WTC11 (cell line): Measurements from ENCODE around the gene OBSL1. TPM values are rescaled to one million over a fixed set of nuclear protein-coding genes. Genes with fewer than 3 reads are reported as not detected.

Experiments used
- ATAC-seq: fragments of 200-7000 bp; cut with Tn5 transposase; 2 replicates; pipeline ENCODE4 v1.10.0; 2021; ENCODE audit warnings: mild to moderate bottlenecking, moderate library complexity
- CTCF ChIA-PET: fragments of 300-600 bp; sonication (Branson Sonifier 250); formaldehyde crosslinking; loops from one replicate; lab custom pipeline; 2021; ENCODE audit warnings: antibody characterized with exemption; lab: Charles Lee
- POLR2A ChIA-PET: fragments of 350-600 bp; sonication (Branson Sonifier 250); formaldehyde crosslinking; loops from one replicate; lab custom pipeline; 2021; ENCODE audit warnings: antibody characterized with exemption; lab: Charles Lee
- DNase-seq: peaks from one replicate; pipeline ENCODE4 v3.0.0; 2021; ENCODE audit warnings: low spot score
- H3K27ac Mint-ChIP-seq: 2 replicates; pipeline ENCODE4 v1.8.0; 2021; ENCODE audit warnings: mixed read lengths
- H3K27me3 Mint-ChIP-seq: 2 replicates; pipeline ENCODE4 v1.8.0; 2021; ENCODE audit warnings: low read depth, mild to moderate bottlenecking, moderate library complexity, mixed read lengths
- H3K36me3 Mint-ChIP-seq: 2 replicates; pipeline ENCODE4 v1.8.0; 2021; ENCODE audit warnings: mixed read lengths
- H3K4me1 Mint-ChIP-seq: 2 replicates; pipeline ENCODE4 v1.8.0; 2022; ENCODE audit warnings: mixed read lengths
- H3K4me3 Mint-ChIP-seq: 2 replicates; pipeline ENCODE4 v1.8.0; 2021; ENCODE audit warnings: mild to moderate bottlenecking, moderate library complexity, mixed read lengths
- H3K9me3 Mint-ChIP-seq: 2 replicates; pipeline ENCODE4 v1.8.0; 2021; ENCODE audit warnings: mixed read lengths
- ELF4 ChIP-seq: sonication (generic); formaldehyde crosslinking; IDR thresholded peaks from 2 replicates; pipeline ENCODE4 v1.8.1; 2022; ENCODE audit warnings: low read depth, mild to moderate bottlenecking, moderate library complexity, missing genetic modification reagents
- MYBL2 ChIP-seq: sonication (generic); formaldehyde crosslinking; IDR thresholded peaks from 2 replicates; pipeline ENCODE4 v1.8.1; 2023; ENCODE audit warnings: mild to moderate bottlenecking, moderate library complexity, missing genetic modification reagents
- NFYB ChIP-seq: sonication (generic); formaldehyde crosslinking; conservative IDR thresholded peaks from 2 replicates; pipeline ENCODE4 v1.8.0; 2022; ENCODE audit warnings: low read depth, missing genetic modification reagents
- NR1H2 ChIP-seq: sonication (generic); formaldehyde crosslinking; IDR thresholded peaks from 2 replicates; pipeline ENCODE4 v1.9.0; 2021; ENCODE audit warnings: mild to moderate bottlenecking, moderate library complexity, missing genetic modification reagents
- NR2C2 ChIP-seq: sonication (generic); formaldehyde crosslinking; IDR thresholded peaks from 2 replicates; pipeline ENCODE4 v1.8.0; 2022; ENCODE audit warnings: mild to moderate bottlenecking, missing genetic modification reagents
- SMAD4 ChIP-seq: sonication (generic); formaldehyde crosslinking; IDR thresholded peaks from 2 replicates; pipeline ENCODE4 v1.8.0; 2022; ENCODE audit warnings: mild to moderate bottlenecking, missing genetic modification reagents
- TCF7 ChIP-seq: sonication (generic); formaldehyde crosslinking; IDR thresholded peaks from 2 replicates; pipeline ENCODE4 v1.8.0; 2022; ENCODE audit warnings: mild to moderate bottlenecking, low read depth, missing genetic modification reagents, moderate library complexity
- TEAD4 ChIP-seq: sonication (generic); formaldehyde crosslinking; IDR thresholded peaks from 2 replicates; pipeline ENCODE4 v1.8.0; 2022; ENCODE audit warnings: mild to moderate bottlenecking, missing genetic modification reagents
- ZNF219 ChIP-seq: sonication (generic); formaldehyde crosslinking; IDR thresholded peaks from 2 replicates; pipeline ENCODE4 v1.8.0; 2023; ENCODE audit warnings: missing genetic modification reagents, mild to moderate bottlenecking, borderline replicate concordance
- ZNF232 ChIP-seq: sonication (generic); formaldehyde crosslinking; IDR thresholded peaks from 2 replicates; pipeline ENCODE4 v1.8.0; 2022; ENCODE audit warnings: mild to moderate bottlenecking, missing genetic modification reagents
- ZNF396 ChIP-seq: fragments of 250-450 bp; sonication (Bioruptor Pico); IDR thresholded peaks from 2 replicates; pipeline ENCODE4 v1.8.0; 2021; ENCODE audit warnings: mild to moderate bottlenecking, moderate library complexity, borderline replicate concordance
- ZNF416 ChIP-seq: fragments of 250-450 bp; sonication (Bioruptor Pico); IDR thresholded peaks from 2 replicates; pipeline ENCODE4 v1.9.0; 2021; ENCODE audit warnings: mild to moderate bottlenecking, inconsistent platforms
- total RNA-seq: library from RNA; stranded (reverse); gene quantifications from 3 replicates; pipeline ENCODE4 v1.2.3, GENCODE V29; 2021
- TF ChIP-seq, protein P1 (sequence below): sonication (generic); formaldehyde crosslinking; IDR thresholded peaks from 2 replicates; pipeline ENCODE4 v1.8.1; 2022; ENCODE audit warnings: mild to moderate bottlenecking, moderate library complexity, missing genetic modification reagents
- TF ChIP-seq, protein P2 (sequence below): sonication (generic); formaldehyde crosslinking; IDR thresholded peaks from 2 replicates; pipeline ENCODE4 v1.8.1; 2022; ENCODE audit warnings: missing genetic modification reagents, borderline replicate concordance
- TF ChIP-seq, protein P3 (sequence below): sonication (generic); formaldehyde crosslinking; IDR thresholded peaks from 2 replicates; pipeline ENCODE4 v1.8.1; 2023; ENCODE audit warnings: mild to moderate bottlenecking, missing genetic modification reagents
- TF ChIP-seq, protein P4 (sequence below): fragments of 250-450 bp; sonication (Bioruptor Pico); IDR thresholded peaks from 2 replicates; pipeline ENCODE4 v1.9.0; 2021; ENCODE audit warnings: mild to moderate bottlenecking, borderline replicate concordance
- TF ChIP-seq, protein P5 (sequence below): fragments of 250-450 bp; sonication (Bioruptor Pico); conservative IDR thresholded peaks from 2 replicates; pipeline ENCODE4 v1.9.0; 2021; ENCODE audit warnings: mild to moderate bottlenecking
- TF ChIP-seq, protein P6 (sequence below): sonication (generic); formaldehyde crosslinking; IDR thresholded peaks from 2 replicates; pipeline ENCODE4 v1.8.1; 2022; ENCODE audit warnings: low read depth, mild to moderate bottlenecking, moderate library complexity, missing genetic modification reagents, borderline replicate concordance
- TF ChIP-seq, protein P7 (sequence below): sonication (generic); formaldehyde crosslinking; IDR thresholded peaks from 2 replicates; pipeline ENCODE4 v1.8.0; 2022; ENCODE audit warnings: missing genetic modification reagents

OBSL1 gene
- total RNA-seq, 1 experiment from 2014 or later = 159 TPM

DNA sequence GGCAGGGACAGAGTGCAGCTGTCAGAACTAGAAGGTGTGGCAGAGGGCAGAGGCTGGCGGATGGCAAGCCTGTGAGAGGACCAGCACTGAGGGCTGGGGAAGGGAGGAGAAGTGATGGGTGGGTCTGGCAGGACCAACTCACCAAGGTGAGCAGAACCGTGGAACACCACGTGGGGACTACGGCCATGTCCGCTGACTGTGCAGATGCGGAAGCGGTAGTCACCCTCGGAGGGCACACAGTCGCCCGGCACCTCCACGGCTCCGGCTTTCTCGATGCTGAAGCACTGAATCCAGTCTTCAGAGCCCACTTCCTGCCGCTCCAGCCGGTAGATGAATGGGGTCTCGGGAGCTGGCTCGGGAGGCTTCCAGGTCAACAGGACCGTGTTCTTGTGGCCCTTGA, 4.2 kb downstream of the OBSL1 start:
- peaks cover 61% of the 10 kb centered on the region for H3K36me3 Mint-ChIP-seq
- H3K27me3 Mint-ChIP-seq = peaks cover 7% of the 10 kb centered on the region
- no peak overlapping the region for H3K4me3 Mint-ChIP-seq
- CTCF ChIA-PET = interaction anchor here (0.6 to 1.7 kb wide), 2 partner anchors 26 to 76 kb away, joined by 3 to 4 read pairs; no protein-coding TSS in a partner anchor
- peaks cover 79% of the 10 kb centered on the region for H3K4me1 Mint-ChIP-seq
- H3K27ac Mint-ChIP-seq = peak overlapping the region; percentile 99
- DNase-seq (no peak), ATAC-seq (no peak)
- no peaks in the 10 kb centered on the region for H3K9me3 Mint-ChIP-seq
- POLR2A ChIA-PET = interaction anchor here (0.9 kb wide), 1 partner anchor 10 kb away, joined by 3 read pairs; no protein-coding TSS in a partner anchor
- TF ChIP-seq NR1H2 (CRISPR knock-in tag) = no peak
- TF ChIP-seq, protein P1, sequence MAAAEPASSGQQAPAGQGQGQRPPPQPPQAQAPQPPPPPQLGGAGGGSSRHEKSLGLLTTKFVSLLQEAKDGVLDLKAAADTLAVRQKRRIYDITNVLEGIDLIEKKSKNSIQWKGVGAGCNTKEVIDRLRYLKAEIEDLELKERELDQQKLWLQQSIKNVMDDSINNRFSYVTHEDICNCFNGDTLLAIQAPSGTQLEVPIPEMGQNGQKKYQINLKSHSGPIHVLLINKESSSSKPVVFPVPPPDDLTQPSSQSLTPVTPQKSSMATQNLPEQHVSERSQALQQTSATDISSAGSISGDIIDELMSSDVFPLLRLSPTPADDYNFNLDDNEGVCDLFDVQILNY (CRISPR knock-in tag) = no peak
- TF ChIP-seq MYBL2 (CRISPR knock-in tag) = no peak
- TF ChIP-seq, protein P2, sequence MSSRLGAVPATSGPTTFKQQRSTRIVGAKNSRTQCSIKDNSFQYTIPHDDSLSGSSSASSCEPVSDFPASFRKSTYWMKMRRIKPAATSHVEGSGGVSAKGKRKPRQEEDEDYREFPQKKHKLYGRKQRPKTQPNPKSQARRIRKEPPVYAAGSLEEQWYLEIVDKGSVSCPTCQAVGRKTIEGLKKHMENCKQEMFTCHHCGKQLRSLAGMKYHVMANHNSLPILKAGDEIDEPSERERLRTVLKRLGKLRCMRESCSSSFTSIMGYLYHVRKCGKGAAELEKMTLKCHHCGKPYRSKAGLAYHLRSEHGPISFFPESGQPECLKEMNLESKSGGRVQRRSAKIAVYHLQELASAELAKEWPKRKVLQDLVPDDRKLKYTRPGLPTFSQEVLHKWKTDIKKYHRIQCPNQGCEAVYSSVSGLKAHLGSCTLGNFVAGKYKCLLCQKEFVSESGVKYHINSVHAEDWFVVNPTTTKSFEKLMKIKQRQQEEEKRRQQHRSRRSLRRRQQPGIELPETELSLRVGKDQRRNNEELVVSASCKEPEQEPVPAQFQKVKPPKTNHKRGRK (CRISPR knock-in tag) = no peak
- no peak for TF ChIP-seq TEAD4 (CRISPR knock-in tag)
- TF ChIP-seq NR2C2 = no peak
- no peak for TF ChIP-seq SMAD4
- TF ChIP-seq ZNF416 (CRISPR knock-in tag) = no peak
- no peak for TF ChIP-seq ELF4
- no peak for TF ChIP-seq ZNF232 (CRISPR knock-in tag)
- TF ChIP-seq, protein P3, sequence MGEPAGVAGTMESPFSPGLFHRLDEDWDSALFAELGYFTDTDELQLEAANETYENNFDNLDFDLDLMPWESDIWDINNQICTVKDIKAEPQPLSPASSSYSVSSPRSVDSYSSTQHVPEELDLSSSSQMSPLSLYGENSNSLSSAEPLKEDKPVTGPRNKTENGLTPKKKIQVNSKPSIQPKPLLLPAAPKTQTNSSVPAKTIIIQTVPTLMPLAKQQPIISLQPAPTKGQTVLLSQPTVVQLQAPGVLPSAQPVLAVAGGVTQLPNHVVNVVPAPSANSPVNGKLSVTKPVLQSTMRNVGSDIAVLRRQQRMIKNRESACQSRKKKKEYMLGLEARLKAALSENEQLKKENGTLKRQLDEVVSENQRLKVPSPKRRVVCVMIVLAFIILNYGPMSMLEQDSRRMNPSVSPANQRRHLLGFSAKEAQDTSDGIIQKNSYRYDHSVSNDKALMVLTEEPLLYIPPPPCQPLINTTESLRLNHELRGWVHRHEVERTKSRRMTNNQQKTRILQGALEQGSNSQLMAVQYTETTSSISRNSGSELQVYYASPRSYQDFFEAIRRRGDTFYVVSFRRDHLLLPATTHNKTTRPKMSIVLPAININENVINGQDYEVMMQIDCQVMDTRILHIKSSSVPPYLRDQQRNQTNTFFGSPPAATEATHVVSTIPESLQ = no peak
- no peak for TF ChIP-seq TCF7
- TF ChIP-seq NFYB (CRISPR knock-in tag) = no peak
- TF ChIP-seq, protein P4, sequence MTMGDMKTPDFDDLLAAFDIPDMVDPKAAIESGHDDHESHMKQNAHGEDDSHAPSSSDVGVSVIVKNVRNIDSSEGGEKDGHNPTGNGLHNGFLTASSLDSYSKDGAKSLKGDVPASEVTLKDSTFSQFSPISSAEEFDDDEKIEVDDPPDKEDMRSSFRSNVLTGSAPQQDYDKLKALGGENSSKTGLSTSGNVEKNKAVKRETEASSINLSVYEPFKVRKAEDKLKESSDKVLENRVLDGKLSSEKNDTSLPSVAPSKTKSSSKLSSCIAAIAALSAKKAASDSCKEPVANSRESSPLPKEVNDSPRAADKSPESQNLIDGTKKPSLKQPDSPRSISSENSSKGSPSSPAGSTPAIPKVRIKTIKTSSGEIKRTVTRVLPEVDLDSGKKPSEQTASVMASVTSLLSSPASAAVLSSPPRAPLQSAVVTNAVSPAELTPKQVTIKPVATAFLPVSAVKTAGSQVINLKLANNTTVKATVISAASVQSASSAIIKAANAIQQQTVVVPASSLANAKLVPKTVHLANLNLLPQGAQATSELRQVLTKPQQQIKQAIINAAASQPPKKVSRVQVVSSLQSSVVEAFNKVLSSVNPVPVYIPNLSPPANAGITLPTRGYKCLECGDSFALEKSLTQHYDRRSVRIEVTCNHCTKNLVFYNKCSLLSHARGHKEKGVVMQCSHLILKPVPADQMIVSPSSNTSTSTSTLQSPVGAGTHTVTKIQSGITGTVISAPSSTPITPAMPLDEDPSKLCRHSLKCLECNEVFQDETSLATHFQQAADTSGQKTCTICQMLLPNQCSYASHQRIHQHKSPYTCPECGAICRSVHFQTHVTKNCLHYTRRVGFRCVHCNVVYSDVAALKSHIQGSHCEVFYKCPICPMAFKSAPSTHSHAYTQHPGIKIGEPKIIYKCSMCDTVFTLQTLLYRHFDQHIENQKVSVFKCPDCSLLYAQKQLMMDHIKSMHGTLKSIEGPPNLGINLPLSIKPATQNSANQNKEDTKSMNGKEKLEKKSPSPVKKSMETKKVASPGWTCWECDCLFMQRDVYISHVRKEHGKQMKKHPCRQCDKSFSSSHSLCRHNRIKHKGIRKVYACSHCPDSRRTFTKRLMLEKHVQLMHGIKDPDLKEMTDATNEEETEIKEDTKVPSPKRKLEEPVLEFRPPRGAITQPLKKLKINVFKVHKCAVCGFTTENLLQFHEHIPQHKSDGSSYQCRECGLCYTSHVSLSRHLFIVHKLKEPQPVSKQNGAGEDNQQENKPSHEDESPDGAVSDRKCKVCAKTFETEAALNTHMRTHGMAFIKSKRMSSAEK (CRISPR knock-in tag) = no peak
- TF ChIP-seq, protein P5, sequence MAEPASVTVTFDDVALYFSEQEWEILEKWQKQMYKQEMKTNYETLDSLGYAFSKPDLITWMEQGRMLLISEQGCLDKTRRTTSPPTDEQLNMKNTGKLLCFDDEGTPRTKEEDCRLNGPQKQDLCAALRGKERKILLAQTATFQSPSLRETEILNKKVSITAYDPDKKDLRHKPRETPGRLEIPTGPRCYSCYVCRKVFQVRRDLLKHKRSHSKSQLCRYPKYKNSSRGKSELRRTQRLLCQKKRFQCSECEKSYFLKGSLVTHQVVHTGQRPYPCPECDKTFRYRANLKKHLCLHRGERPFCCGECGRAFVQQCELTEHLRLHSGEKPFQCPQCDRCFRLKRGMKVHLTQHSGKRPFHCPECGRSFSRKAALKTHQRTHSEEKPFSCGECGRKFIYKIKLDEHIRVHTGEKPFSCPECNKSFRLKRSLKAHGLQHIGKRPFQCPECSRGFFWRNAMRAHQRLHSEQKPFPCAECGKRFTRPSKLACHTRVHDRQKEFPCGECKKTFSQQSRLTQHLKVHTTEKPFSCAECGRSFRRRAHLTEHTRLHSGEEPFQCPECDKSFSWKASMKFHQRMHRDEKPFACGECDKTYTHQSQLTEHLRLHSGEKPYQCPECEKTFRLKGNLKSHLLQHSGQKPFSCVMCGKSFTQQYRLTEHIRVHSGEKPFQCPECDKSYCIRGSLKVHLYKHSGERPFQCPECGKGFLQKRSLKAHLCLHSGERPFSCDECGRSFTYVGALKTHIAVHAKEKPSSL (CRISPR knock-in tag) = no peak
- TF ChIP-seq, protein P6, sequence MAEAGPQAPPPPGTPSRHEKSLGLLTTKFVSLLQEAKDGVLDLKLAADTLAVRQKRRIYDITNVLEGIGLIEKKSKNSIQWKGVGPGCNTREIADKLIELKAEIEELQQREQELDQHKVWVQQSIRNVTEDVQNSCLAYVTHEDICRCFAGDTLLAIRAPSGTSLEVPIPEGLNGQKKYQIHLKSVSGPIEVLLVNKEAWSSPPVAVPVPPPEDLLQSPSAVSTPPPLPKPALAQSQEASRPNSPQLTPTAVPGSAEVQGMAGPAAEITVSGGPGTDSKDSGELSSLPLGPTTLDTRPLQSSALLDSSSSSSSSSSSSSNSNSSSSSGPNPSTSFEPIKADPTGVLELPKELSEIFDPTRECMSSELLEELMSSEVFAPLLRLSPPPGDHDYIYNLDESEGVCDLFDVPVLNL (CRISPR knock-in tag) = no peak
- TF ChIP-seq, protein P7, sequence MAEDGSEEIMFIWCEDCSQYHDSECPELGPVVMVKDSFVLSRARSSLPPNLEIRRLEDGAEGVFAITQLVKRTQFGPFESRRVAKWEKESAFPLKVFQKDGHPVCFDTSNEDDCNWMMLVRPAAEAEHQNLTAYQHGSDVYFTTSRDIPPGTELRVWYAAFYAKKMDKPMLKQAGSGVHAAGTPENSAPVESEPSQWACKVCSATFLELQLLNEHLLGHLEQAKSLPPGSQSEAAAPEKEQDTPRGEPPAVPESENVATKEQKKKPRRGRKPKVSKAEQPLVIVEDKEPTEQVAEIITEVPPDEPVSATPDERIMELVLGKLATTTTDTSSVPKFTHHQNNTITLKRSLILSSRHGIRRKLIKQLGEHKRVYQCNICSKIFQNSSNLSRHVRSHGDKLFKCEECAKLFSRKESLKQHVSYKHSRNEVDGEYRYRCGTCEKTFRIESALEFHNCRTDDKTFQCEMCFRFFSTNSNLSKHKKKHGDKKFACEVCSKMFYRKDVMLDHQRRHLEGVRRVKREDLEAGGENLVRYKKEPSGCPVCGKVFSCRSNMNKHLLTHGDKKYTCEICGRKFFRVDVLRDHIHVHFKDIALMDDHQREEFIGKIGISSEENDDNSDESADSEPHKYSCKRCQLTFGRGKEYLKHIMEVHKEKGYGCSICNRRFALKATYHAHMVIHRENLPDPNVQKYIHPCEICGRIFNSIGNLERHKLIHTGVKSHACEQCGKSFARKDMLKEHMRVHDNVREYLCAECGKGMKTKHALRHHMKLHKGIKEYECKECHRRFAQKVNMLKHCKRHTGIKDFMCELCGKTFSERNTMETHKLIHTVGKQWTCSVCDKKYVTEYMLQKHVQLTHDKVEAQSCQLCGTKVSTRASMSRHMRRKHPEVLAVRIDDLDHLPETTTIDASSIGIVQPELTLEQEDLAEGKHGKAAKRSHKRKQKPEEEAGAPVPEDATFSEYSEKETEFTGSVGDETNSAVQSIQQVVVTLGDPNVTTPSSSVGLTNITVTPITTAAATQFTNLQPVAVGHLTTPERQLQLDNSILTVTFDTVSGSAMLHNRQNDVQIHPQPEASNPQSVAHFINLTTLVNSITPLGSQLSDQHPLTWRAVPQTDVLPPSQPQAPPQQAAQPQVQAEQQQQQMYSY (CRISPR knock-in tag) = no peak
- no peak for TF ChIP-seq ZNF396
- no peak for TF ChIP-seq ZNF219
